GM18508 (cell line): Measurements from ENCODE around the gene STRBP.
A peak's percentile ranks its signal among the peaks of the same experiment; 100 is the strongest.
"Not testable (repeated sequence)": the region's sequence is repeated elsewhere in the genome, so short reads cannot be mapped to it uniquely, and the experiment has no call there.

Experiments
- ATAC-seq: cut with Tn5 transposase; IDR thresholded peaks from one replicate; pipeline ENCODE4 v1.9.1; 2021; ENCODE audit warnings: moderate number of reproducible peaks; ENCODE audit not compliant: insufficient read depth, unreplicated experiment

Gene STRBP

GRCh38 chr9:123253204-123253603 is 15.2 kb downstream of the STRBP start:
- ATAC-seq: no peak

DNA sequence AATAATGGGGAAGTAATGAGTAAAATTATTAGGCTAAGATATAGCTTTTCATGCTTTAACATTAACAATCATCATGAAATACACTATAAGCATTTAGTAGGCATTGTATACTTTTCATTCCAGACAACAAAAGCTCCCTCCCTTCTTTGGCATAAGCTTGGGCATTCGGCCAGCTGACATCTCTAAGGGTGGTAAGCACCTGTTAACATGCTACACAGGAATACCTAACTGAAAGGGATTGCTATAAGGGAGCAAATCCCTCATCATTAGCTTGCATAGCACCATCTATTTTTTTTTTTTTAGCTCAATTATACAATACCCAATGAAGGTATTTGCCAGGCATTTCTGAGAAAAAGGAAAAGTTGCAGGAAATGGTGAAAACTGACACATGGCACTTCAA is 16.6 kb downstream of the STRBP start:
- no peak for ATAC-seq

DNA sequence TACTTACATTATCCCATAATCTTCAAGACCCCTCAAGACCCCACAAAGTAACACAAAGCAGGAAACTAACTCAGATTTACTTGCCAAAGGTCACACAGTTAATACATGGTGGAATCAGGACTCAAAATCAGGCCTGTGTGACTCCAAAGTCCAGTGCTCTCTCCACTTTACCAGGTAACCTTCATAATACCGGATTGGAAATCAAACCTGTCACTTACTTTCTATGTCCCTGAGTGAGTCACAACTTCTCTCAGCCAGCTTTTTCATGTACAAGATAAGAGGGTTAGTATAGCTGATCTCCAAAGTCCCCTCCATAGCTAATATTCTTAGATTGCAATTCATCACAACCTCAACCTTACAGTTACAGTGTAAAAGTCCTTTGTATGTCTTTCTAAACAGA is 17.1 kb downstream of the STRBP start:
- ATAC-seq: no peak

- ATAC-seq: no peak
Measured at GRCh38 chr9:123250504-123250903, 17.9 kb downstream of the STRBP start.

- ATAC-seq: not testable (repeated sequence)
Measured at GRCh38 chr9:123249162-123249561, 19.2 kb downstream of the STRBP start.

- ATAC-seq: no peak
Measured at GRCh38 chr9:123248630-123249029, 19.8 kb downstream of the STRBP start.

- ATAC-seq: no peak
Measured at GRCh38 chr9:123246534-123246933, 21.9 kb downstream of the STRBP start.

DNA sequence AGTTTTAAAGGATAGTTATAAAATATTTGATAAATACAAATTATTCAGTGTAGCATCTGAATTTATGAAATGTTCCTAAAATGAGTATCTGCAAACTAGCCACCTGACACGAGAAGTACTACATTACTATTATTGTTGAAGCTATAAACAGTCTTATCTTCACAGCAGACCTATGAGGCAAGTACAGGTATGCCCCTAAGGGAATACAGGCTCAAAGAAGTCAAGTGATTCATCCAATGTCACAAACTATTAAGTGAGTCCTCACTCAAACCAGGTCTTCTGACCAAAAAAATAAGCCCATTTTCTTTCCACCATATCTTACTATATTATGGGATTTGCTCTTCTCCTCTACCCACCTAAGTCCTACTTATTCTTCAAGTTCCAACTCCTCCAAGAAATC is 28.7 kb downstream of the STRBP start:
- ATAC-seq: no peak

- no peak for ATAC-seq
Measured at GRCh38 chr9:123238365-123238764, 30.0 kb downstream of the STRBP start.

GRCh38 chr9:123237220-123237619 is 31.2 kb downstream of the STRBP start:
- no peak for ATAC-seq

- ATAC-seq: no peak
Measured at GRCh38 chr9:123235448-123235847, 32.9 kb downstream of the STRBP start.

DNA sequence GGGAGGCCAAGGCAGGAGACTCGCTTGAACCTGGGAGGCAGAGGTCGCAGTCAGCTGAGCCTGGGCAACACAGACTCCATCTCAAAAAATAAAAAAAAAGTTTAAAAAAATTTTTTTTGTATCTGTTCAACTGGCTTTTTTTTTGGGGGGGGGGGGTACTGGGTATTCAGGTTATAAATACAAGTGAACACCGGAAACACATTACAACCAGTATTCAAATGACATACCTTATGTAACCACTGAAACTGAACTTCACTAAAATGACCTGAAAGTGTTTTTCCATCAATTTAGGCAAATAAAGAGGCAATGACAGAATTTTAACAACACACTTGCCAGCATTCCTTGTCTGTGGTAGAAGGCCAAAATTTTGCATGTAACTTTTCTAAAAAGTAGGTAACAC is 33.5 kb downstream of the STRBP start:
- no peak for ATAC-seq

- no peak for ATAC-seq
Measured at GRCh38 chr9:123232332-123232731, 36.1 kb downstream of the STRBP start.

- ATAC-seq: no peak
Measured at GRCh38 chr9:123231421-123231820, 37.0 kb downstream of the STRBP start.

DNA sequence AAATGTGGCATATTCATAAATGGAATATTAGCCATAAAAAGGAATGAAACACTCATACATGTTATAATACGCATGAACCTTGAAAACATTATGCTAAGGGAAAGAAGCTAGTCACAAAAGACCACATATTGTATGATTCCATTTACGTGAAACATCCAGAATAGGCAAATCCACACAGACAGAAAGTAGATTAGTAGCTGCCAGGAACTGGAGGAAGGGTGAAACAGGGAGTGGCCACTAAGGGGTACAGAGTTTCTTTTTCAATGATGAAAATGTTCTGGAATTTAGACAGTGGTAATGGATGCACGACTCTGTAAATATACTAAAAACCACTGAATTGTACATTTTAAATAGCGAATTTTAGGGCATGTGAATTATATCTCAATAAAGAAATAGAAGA is 39.4 kb downstream of the STRBP start:
- no peak for ATAC-seq

DNA sequence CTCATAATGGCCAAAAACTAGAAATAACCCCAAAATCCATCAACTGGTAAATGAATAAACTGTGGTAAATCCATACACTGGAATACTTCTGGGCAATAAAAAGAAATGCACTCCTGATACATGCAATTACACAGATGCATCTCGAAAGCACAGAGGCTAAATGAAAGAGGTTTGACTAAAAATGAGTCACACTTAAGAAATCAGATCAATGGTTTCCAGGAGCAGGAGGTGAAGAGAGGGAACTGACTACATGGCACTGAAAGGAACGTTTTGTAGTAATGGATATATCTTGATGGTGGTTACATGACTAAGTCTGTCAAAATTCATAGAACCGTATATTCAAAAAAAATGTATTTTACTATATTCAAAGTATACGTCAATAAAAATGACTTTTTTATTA is 42.4 kb downstream of the STRBP start:
- no peak for ATAC-seq

DNA sequence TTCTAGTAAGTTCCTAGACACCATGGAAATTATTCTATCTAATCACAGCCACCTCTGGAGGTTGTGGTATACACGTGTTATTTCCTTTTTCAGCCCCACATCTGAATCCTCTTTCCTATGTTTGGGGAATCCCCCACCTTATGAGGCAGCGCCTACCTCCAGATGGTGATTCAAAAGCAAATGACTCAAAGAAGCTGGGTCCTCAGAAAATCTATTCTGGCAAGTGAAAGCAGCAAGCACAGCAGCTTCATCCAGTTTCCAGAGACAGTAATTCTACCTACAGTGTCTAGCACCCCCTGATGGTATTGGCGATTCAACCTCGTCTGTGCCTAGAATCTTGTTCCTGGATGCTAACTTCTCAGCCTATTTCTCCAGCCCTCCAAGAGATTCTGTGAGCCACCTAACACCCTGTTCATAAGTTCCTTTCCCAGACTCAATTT is 43.0 kb downstream of the STRBP start:
- peak; percentile 84 for ATAC-seq

- ATAC-seq: no peak
Measured at GRCh38 chr9:123220127-123220526, 48.3 kb downstream of the STRBP start.

DNA sequence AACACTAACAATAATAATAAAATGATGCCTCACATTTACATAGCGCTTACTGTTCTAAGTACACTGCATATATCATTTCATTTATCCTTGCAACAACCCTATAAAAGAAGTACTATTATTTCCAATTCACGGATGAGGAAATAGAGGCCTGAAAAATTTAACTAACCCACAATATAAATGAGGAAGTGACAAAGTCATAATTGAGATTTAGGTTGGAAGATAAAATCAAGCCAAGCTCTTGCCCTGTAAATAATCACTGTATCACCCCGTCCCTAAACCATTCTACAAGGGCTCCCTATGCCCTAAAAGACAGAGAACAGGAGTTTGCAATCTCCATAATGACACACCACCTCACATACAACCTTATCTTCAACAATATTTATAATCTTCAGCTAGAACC is 49.6 kb downstream of the STRBP start:
- ATAC-seq: no peak

DNA sequence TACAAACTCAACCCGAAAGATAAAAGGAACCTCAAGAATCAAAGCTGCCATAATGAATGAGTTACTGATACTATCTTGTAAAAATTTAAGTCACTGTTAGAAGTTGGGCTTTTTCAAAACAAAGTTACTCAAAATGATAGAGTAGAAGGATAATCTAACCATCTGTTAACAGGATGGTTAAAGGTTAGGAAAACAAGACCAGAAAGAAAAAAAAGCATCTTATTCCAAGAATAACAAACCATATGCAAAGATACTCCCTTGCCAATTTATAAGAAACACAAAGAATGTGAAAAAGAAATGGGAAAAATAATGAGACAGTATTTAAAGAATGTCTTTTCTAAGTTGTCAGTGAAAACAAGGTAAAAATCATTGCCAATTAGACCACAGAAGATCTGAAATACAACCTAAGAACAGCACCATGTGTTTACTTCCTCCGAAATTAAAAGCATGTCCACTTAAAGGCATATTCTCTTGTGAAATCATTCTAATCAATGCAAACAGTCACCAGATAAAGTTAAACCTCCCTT is 51.2 kb downstream of the STRBP start:
- no peak for ATAC-seq

DNA sequence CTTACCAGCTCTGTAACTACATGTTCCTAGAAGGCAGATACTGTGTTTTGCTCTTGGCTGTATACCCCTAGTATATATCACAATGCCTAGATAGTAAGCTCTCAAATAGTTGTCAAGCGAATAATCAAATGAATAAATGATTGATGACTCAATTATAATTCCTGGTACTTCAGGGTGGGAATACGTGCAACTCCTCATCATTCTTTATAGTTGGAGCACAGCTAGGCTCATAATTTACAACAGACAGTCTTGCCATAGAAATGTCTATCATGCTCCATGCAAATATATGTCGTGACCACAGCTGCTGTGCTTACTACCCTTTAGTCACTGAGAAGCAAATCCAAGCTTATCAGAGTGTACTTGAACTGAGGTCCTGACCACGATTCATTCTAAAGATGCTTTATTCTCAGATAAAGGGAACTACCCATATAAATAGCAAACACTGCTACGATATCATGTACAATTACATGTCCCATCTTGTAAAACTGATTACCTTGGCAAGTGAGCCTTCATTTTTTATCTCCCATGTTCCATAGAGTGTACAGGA is 52.1 kb downstream of the STRBP start:
- ATAC-seq: no peak

DNA sequence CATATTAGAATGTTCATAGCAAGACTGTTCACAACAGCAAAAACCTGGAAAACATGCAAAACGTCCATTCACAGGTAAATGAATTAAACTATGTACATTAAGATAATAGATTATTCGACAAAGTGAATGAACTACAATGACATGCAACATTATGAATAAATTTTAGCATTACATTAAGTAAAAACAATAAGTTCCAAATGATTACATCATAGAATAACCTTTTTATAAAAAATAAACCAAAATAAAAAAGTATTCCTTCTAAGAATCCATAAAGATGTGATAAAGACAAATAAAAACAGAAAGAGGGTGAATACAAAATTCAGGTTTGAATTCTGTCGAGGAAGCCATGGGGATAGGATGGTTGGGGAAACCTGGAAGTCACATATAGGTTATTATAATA is 57.3 kb downstream of the STRBP start:
- no peak for ATAC-seq
